HCT116 (cell line): Measurements from ENCODE around the gene STAG3. TPM values are rescaled to one million over a fixed set of nuclear protein-coding genes. Genes with fewer than 3 reads are reported as not detected.

Experiments used
- ATAC-seq: fragments of 200-7000 bp; cut with Tn5 transposase; 2 replicates; pipeline ENCODE4 v1.9.1; 2020; ENCODE audit warnings: mild to moderate bottlenecking, moderate library complexity
- BruUV-seq: library from RNA; stranded (reverse); fragments of 400-500 nt; replicated peaks from 2 replicates; lab custom pipeline; 2021; lab: Mats Ljungman, UMichigan
- CTCF ChIA-PET: fragments of 300-600 bp; sonication (Branson Sonifier 250); formaldehyde crosslinking; loops from one replicate; lab custom pipeline; 2021; ENCODE audit warnings: antibody characterized with exemption; lab: Charles Lee
- POLR2A ChIA-PET: fragments of 300-600, 350-600 bp; sonication (Branson Sonifier 250); formaldehyde crosslinking; loops from one replicate; lab custom pipeline; 2021; ENCODE audit warnings: antibody characterized with exemption; lab: Charles Lee
- RAD21 ChIA-PET, 2 experiments: fragments of 300-600 bp; sonication (Branson Sonifier 250); formaldehyde crosslinking; loops; one replicate each; lab custom pipeline; 2023; ENCODE audit warnings: low total read pairs in 2 of 2; ENCODE audit not compliant: uncharacterized antibody in 2 of 2, unreplicated experiment in 2 of 2, low non-redundant PET in 1 of 2; lab: Charles Lee
- DNase-seq: peaks from one replicate; pipeline ENCODE4 v3.0.0-alpha.2; 2010; ENCODE audit warnings: low read depth, low spot score
- H2AFZ ChIP-seq: fragments of 200-600 bp; shearing (Covaris generic), sonication (generic); 2 replicates; pipeline ENCODE4 v1.6.1; 2017; ENCODE audit warnings: low read depth, mixed run types, mixed read lengths, antibody characterized with exemption, low read length; ENCODE audit not compliant: poor library complexity, severe bottlenecking
- H3K27ac ChIP-seq: 2 replicates; pipeline ENCODE4 v1.5.1; 2012; ENCODE audit warnings: low read depth, low read length
- H3K27me3 ChIP-seq: fragments of 200-600 bp; sonication (generic); 2 replicates; pipeline ENCODE4 v1.6.1; 2016; ENCODE audit warnings: mixed run types, low read length, mixed read lengths; ENCODE audit not compliant: insufficient read depth
- H3K36me3 ChIP-seq, 2 experiments: fragments of 200-500 bp in 1 of 2; fragments of 200-600 bp in 1 of 2; sonication (Bioruptor generic) in 1 of 2; sonication (generic) in 1 of 2; 2 replicates each; pipeline versions ENCODE4 v1.5.1 to v1.6.1; 2014 to 2016; ENCODE audit warnings: low read length in 2 of 2, inconsistent platforms in 1 of 2, mixed read lengths in 1 of 2, mixed run types in 1 of 2; ENCODE audit not compliant: insufficient read depth in 2 of 2, control insufficient read depth in 1 of 2
- H3K4me1 ChIP-seq, 2 experiments: fragments of 200-600 bp in 1 of 2; sonication (generic) in 1 of 2; 2 replicates each; pipeline versions ENCODE4 v1.5.1 to v1.6.1; 2012 to 2017; ENCODE audit warnings: low read length in 2 of 2, inconsistent platforms in 1 of 2, mild to moderate bottlenecking in 1 of 2, mixed read lengths in 1 of 2, mixed run types in 1 of 2, moderate library complexity in 1 of 2; ENCODE audit not compliant: insufficient read depth in 2 of 2, control insufficient read depth in 1 of 2
- H3K4me2 ChIP-seq: fragments of 200-600 bp; sonication (generic); 2 replicates; pipeline ENCODE4 v1.6.1; 2017; ENCODE audit warnings: mixed run types, low read length, mixed read lengths
- H3K4me3 ChIP-seq, 2 experiments: fragments of 200-600 bp in 1 of 2; sonication (generic) in 1 of 2; replicated peaks in 1 of 2; 2 replicates each; pipeline ENCODE4 v1.5.1; 2011 to 2016; ENCODE audit warnings: low read length in 2 of 2, control low read depth in 1 of 2, low read depth in 1 of 2, mild to moderate bottlenecking in 1 of 2, mixed read lengths in 1 of 2, mixed run types in 1 of 2
- H3K79me2 ChIP-seq: fragments of 200-600 bp; sonication (generic); 2 replicates; pipeline ENCODE4 v1.6.1; 2017; ENCODE audit warnings: mild to moderate bottlenecking, mixed run types, low read length, moderate library complexity, mixed read lengths; ENCODE audit not compliant: insufficient read depth
- H3K9ac ChIP-seq: fragments of 200-600 bp; sonication (generic); 2 replicates; pipeline ENCODE4 v1.6.1; 2016; ENCODE audit warnings: low read length, mixed read lengths
- H3K9me2 ChIP-seq: fragments of 200-600 bp; sonication (generic), shearing (Covaris generic); 2 replicates; pipeline ENCODE4 v1.6.1; 2017; ENCODE audit warnings: mixed run types, mild to moderate bottlenecking, moderate library complexity; ENCODE audit not compliant: insufficient read depth
- H3K9me3 ChIP-seq, 2 experiments: fragments of 200-500 bp in 1 of 2; fragments of 200-600 bp in 1 of 2; sonication (Bioruptor generic) in 1 of 2; sonication (generic) in 1 of 2; 2 replicates each; pipeline ENCODE4 v1.6.1; 2014 to 2017; ENCODE audit warnings: low read length in 2 of 2, mixed read lengths in 2 of 2, inconsistent platforms in 1 of 2, low read depth in 1 of 2, mild to moderate bottlenecking in 1 of 2, mixed run types in 1 of 2, moderate library complexity in 1 of 2; ENCODE audit not compliant: control insufficient read depth in 1 of 2, insufficient read depth in 1 of 2
- H4K20me1 ChIP-seq: fragments of 200-600 bp; sonication (generic), shearing (Covaris generic); 2 replicates; pipeline ENCODE4 v1.6.1; 2017; ENCODE audit warnings: mixed run types, mild to moderate bottlenecking, moderate library complexity; ENCODE audit not compliant: insufficient read depth
- CBX3 ChIP-seq: IDR thresholded peaks from 2 replicates; pipeline ENCODE4 v1.6.1; 2012; ENCODE audit warnings: low read depth
- CEBPB ChIP-seq: IDR thresholded peaks from 2 replicates; pipeline ENCODE4 v1.6.1; 2012; ENCODE audit warnings: low read depth
- CTCF ChIP-seq, 3 experiments: fragments of 200-600 bp in 1 of 3; sonication (generic) in 1 of 3; IDR thresholded peaks in 2 of 3; conservative IDR thresholded peaks in 1 of 3; 2 replicates each; pipeline ENCODE4 v1.5.1; 2012 to 2017; ENCODE audit warnings: low read depth in 2 of 3, low read length in 2 of 3, antibody characterized with exemption in 1 of 3, borderline replicate concordance in 1 of 3, control low read depth in 1 of 3, mild to moderate bottlenecking in 1 of 3, mixed read lengths in 1 of 3, mixed run types in 1 of 3, moderate library complexity in 1 of 3; ENCODE audit not compliant: insufficient read depth in 1 of 3
- EGR1 ChIP-seq: IDR thresholded peaks from 2 replicates; pipeline ENCODE4 v1.6.1; 2012; ENCODE audit warnings: low read depth
- ELF1 ChIP-seq: IDR thresholded peaks from 2 replicates; pipeline ENCODE4 v1.6.1; 2012; ENCODE audit warnings: low read depth, borderline replicate concordance
- EZH2 ChIP-seq: fragments of 200-600 bp; sonication (generic); IDR thresholded peaks from 2 replicates; pipeline ENCODE4 v1.6.1; 2017; ENCODE audit warnings: antibody characterized with exemption, mixed run types
- EZH2phosphoT487 ChIP-seq: fragments of 200-600 bp; IDR thresholded peaks from 2 replicates; pipeline ENCODE4 v1.6.1; 2018; ENCODE audit warnings: antibody characterized with exemption, borderline replicate concordance
- FOSL1 ChIP-seq: IDR thresholded peaks from 2 replicates; pipeline ENCODE4 v1.6.1; 2012; ENCODE audit warnings: low read depth
- MAX ChIP-seq: IDR thresholded peaks from 2 replicates; pipeline ENCODE4 v1.6.1; 2012
- POLR2A ChIP-seq: IDR thresholded peaks from 2 replicates; pipeline ENCODE4 v1.7.0; 2011; ENCODE audit warnings: borderline replicate concordance; ENCODE audit not compliant: insufficient read depth, insufficient read length; ENCODE audit errors: extremely low read depth
- POLR2AphosphoS5 ChIP-seq: IDR thresholded peaks from 2 replicates; pipeline ENCODE4 v1.6.1; 2011; ENCODE audit warnings: mild to moderate bottlenecking, low read depth, low read length, moderate library complexity
- SP1 ChIP-seq: IDR thresholded peaks from 2 replicates; pipeline ENCODE4 v1.6.1; 2012; ENCODE audit warnings: low read depth
- SRF ChIP-seq: IDR thresholded peaks from 2 replicates; pipeline ENCODE4 v1.6.1; 2012; ENCODE audit warnings: low read depth
- YY1 ChIP-seq: IDR thresholded peaks from 2 replicates; pipeline ENCODE4 v1.6.1; 2011; ENCODE audit warnings: low read length, low read depth, moderate library complexity, mild to moderate bottlenecking; ENCODE audit not compliant: insufficient replicate concordance; ENCODE audit errors: extremely low read depth
- ZFX ChIP-seq: fragments of 450-650 bp; IDR thresholded peaks from 2 replicates; pipeline ENCODE4 v1.6.1; 2017
- intact Hi-C: fragments of 100-400 bp; cut with micrococcal nuclease; formaldehyde crosslinking; loops from 2 replicates; pipeline ENCODE4 v1.10.0; 2022
- total RNA-seq: library from RNA; stranded (reverse); gene quantifications from one replicate; pipeline ENCODE4 v1.2.1, GENCODE V29; 2021; ENCODE audit not compliant: unreplicated experiment
- TF ChIP-seq, protein P1 (sequence below): IDR thresholded peaks from 2 replicates; pipeline ENCODE4 v1.6.1; 2011; ENCODE audit warnings: mild to moderate bottlenecking, low read length, moderate library complexity; ENCODE audit not compliant: insufficient replicate concordance; ENCODE audit errors: extremely low read depth
- TF ChIP-seq, protein P2 (sequence below): IDR thresholded peaks from 2 replicates; pipeline ENCODE4 v1.6.1; 2012
- TF ChIP-seq, protein P3 (sequence below): IDR thresholded peaks from 2 replicates; pipeline ENCODE4 v1.6.1; 2012; ENCODE audit warnings: low read depth

Gene STAG3
- total RNA-seq, 1 experiment from 2014 or later: 1.2 TPM

GRCh38 chr7:100213672-100214071 lies 36.0 kb downstream of the STAG3 start:
- H4K20me1 ChIP-seq: no peaks in the 10 kb centered on the region
- H3K36me3 ChIP-seq: no peaks in the 10 kb centered on the region
- ATAC-seq: no peak
- no peak overlapping the region for H3K27ac ChIP-seq
- no peaks in the 10 kb centered on the region for H3K27me3 ChIP-seq
- CTCF ChIA-PET: no interaction called here
- no peak for DNase-seq
- H3K9me3 ChIP-seq: no peaks in the 10 kb centered on the region
- intact Hi-C loops: no loop called here
- H3K4me2 ChIP-seq: no peak overlapping the region
- H3K4me1 ChIP-seq: peaks cover 0 to 5% of the 10 kb centered on the region in 2 experiments; a peak in 1 of 4 replicates
- H3K9me2 ChIP-seq: no peaks in the 10 kb centered on the region
- H2AFZ ChIP-seq: no peak overlapping the region
- POLR2A ChIA-PET: no interaction called here
- no peak overlapping the region for H3K4me3 ChIP-seq
- RAD21 ChIA-PET: no interaction called here
- BruUV-seq: no TSS peak
- no peak overlapping the region for H3K9ac ChIP-seq
- TF ChIP-seq CBX3 (no peak), MAX (no peak), ELF1 (no peak), EZH2 (no peak), FOSL1 (no peak), POLR2A (no peak), ZFX (no peak), CEBPB (no peak), SRF (no peak), EZH2phosphoT487 (no peak), YY1 (no peak), SP1 (no peak), CTCF (IDR thresholded peaks at IDR 0.05 in 2 of 3, conservative IDR thresholded peaks at IDR 0.05 in 1 of 3; ENCODE audit: borderline replicate concordance in 1 of 3, insufficient read depth in 1 of 3, low read depth in 2 of 3, low read length in 2 of 3) (no peak), EGR1 (no peak), POLR2AphosphoS5 (no peak)
- TF ChIP-seq, protein P1, sequence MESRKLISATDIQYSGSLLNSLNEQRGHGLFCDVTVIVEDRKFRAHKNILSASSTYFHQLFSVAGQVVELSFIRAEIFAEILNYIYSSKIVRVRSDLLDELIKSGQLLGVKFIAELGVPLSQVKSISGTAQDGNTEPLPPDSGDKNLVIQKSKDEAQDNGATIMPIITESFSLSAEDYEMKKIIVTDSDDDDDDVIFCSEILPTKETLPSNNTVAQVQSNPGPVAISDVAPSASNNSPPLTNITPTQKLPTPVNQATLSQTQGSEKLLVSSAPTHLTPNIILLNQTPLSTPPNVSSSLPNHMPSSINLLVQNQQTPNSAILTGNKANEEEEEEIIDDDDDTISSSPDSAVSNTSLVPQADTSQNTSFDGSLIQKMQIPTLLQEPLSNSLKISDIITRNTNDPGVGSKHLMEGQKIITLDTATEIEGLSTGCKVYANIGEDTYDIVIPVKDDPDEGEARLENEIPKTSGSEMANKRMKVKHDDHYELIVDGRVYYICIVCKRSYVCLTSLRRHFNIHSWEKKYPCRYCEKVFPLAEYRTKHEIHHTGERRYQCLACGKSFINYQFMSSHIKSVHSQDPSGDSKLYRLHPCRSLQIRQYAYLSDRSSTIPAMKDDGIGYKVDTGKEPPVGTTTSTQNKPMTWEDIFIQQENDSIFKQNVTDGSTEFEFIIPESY: no peak
- TF ChIP-seq, protein P2, sequence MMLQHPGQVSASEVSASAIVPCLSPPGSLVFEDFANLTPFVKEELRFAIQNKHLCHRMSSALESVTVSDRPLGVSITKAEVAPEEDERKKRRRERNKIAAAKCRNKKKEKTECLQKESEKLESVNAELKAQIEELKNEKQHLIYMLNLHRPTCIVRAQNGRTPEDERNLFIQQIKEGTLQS: no peak
- TF ChIP-seq, protein P3, sequence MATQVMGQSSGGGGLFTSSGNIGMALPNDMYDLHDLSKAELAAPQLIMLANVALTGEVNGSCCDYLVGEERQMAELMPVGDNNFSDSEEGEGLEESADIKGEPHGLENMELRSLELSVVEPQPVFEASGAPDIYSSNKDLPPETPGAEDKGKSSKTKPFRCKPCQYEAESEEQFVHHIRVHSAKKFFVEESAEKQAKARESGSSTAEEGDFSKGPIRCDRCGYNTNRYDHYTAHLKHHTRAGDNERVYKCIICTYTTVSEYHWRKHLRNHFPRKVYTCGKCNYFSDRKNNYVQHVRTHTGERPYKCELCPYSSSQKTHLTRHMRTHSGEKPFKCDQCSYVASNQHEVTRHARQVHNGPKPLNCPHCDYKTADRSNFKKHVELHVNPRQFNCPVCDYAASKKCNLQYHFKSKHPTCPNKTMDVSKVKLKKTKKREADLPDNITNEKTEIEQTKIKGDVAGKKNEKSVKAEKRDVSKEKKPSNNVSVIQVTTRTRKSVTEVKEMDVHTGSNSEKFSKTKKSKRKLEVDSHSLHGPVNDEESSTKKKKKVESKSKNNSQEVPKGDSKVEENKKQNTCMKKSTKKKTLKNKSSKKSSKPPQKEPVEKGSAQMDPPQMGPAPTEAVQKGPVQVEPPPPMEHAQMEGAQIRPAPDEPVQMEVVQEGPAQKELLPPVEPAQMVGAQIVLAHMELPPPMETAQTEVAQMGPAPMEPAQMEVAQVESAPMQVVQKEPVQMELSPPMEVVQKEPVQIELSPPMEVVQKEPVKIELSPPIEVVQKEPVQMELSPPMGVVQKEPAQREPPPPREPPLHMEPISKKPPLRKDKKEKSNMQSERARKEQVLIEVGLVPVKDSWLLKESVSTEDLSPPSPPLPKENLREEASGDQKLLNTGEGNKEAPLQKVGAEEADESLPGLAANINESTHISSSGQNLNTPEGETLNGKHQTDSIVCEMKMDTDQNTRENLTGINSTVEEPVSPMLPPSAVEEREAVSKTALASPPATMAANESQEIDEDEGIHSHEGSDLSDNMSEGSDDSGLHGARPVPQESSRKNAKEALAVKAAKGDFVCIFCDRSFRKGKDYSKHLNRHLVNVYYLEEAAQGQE: no peak
- no peaks in the 10 kb centered on the region for H3K79me2 ChIP-seq
